ENCODE measurements around the gene RAB5A.
"Not testable (repeated sequence)": the region's sequence is repeated elsewhere in the genome, so short reads cannot be mapped to it uniquely, and the experiment has no call there.

The RAB5A gene

GRCh38 chr3:19947549-19948225, 790 bp downstream of the RAB5A start:
- peak; percentile 21 for DNase-seq (ENCODE audit: low spot score)

- DNase-seq (ENCODE audit: low spot score), result no peak
Measured at GRCh38 chr3:19948226-19948591, 1.3 kb downstream of the RAB5A start.

- no peak for DNase-seq (ENCODE audit: low spot score)
Measured at GRCh38 chr3:19950316-19950715, 3.4 kb downstream of the RAB5A start.

- DNase-seq (ENCODE audit: low spot score), result no peak
Measured at GRCh38 chr3:19954676-19955075, 7.8 kb downstream of the RAB5A start.

GRCh38 chr3:19957354-19957753, 10.5 kb downstream of the RAB5A start:
- DNase-seq (ENCODE audit: low spot score), result not testable (repeated sequence)

- no peak for DNase-seq (ENCODE audit: low spot score)
Measured at GRCh38 chr3:19959505-19959904, 12.6 kb downstream of the RAB5A start.

- no peak for DNase-seq (ENCODE audit: low spot score)
Measured at GRCh38 chr3:19960696-19961095, 13.8 kb downstream of the RAB5A start.

- no peak for DNase-seq (ENCODE audit: low spot score)
Measured at GRCh38 chr3:19961960-19962359, 15.1 kb downstream of the RAB5A start.

GRCh38 chr3:19967208-19967607, 20.3 kb downstream of the RAB5A start:
- DNase-seq (ENCODE audit: low spot score), result no peak

- no peak for DNase-seq (ENCODE audit: low spot score)
Measured at GRCh38 chr3:19967812-19968211, 20.9 kb downstream of the RAB5A start.

- no peak for DNase-seq (ENCODE audit: low spot score)
Measured at GRCh38 chr3:19970327-19970726, 23.4 kb downstream of the RAB5A start.

GRCh38 chr3:19972054-19972453, 25.2 kb downstream of the RAB5A start:
- no peak for DNase-seq (ENCODE audit: low spot score)

GRCh38 chr3:19988904-19989303, 42.0 kb downstream of the RAB5A start:
- not testable (repeated sequence) for DNase-seq (ENCODE audit: low spot score)

- no peak for DNase-seq (ENCODE audit: low spot score)
Measured at GRCh38 chr3:19994796-19995195, 47.9 kb downstream of the RAB5A start.

- no peak for DNase-seq (ENCODE audit: low spot score)
Measured at GRCh38 chr3:19997502-19997901, 50.6 kb downstream of the RAB5A start.

GRCh38 chr3:20001932-20002331, 55.0 kb downstream of the RAB5A start:
- DNase-seq (ENCODE audit: low spot score), result no peak

GRCh38 chr3:20007960-20008359, 61.1 kb downstream of the RAB5A start:
- no peak for DNase-seq (ENCODE audit: low spot score)

GRCh38 chr3:20008646-20009045, 61.7 kb downstream of the RAB5A start:
- DNase-seq (ENCODE audit: low spot score), result no peak

- no peak for DNase-seq (ENCODE audit: low spot score)
Measured at GRCh38 chr3:20012164-20012563, 65.3 kb downstream of the RAB5A start, which contains the start of gene PP2D1. PP2D1 (minus strand) TSS chr3:20012264; CDS start chr3:20012072, 192 bp downstream.

GRCh38 chr3:20013396-20013795, 66.5 kb downstream of the RAB5A start:
- no peak for DNase-seq (ENCODE audit: low spot score)

GRCh38 chr3:20015525-20015924, 68.6 kb downstream of the RAB5A start:
- no peak for DNase-seq (ENCODE audit: low spot score)

GRCh38 chr3:20016076-20016475, 69.2 kb downstream of the RAB5A start:
- DNase-seq (ENCODE audit: low spot score), result not testable (repeated sequence)

GRCh38 chr3:20022954-20023622, 76.2 kb downstream of the RAB5A start:
- no peak for DNase-seq (ENCODE audit: low spot score)

Measured in germinal center (tissue), 1 donor.